Stimulated activated CD4-positive, alpha-beta T cell treated with anti-CD3 and anti-CD28 coated beads, Interleukin-15, amount 100 ng/mL, for 48 hours (primary cell): ENCODE results near the gene OR2S2.
"Not testable (repeated sequence)": the region's sequence is repeated elsewhere in the genome, so short reads cannot be mapped to it uniquely, and the experiment has no call there.

ENCODE experiments used
- DNase-seq, 2 donors: peaks; one replicate each; pipeline ENCODE4 v3.0.0-alpha.2; 2020; ENCODE audit warnings: low read depth in 2 of 2

The OR2S2 gene, protein sequence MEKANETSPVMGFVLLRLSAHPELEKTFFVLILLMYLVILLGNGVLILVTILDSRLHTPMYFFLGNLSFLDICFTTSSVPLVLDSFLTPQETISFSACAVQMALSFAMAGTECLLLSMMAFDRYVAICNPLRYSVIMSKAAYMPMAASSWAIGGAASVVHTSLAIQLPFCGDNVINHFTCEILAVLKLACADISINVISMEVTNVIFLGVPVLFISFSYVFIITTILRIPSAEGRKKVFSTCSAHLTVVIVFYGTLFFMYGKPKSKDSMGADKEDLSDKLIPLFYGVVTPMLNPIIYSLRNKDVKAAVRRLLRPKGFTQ

GRCh38 chr9:35958104-35958837 lies at the start of gene OR2S2:
OR2S2 (minus strand) TSS chr9:35958154; CDS start chr9:35958098, 56 bp downstream.
- DNase-seq = no peak

GRCh38 chr9:36007316-36007708 lies 49.4 kb upstream of the OR2S2 start:
- DNase-seq = no peak

DNA sequence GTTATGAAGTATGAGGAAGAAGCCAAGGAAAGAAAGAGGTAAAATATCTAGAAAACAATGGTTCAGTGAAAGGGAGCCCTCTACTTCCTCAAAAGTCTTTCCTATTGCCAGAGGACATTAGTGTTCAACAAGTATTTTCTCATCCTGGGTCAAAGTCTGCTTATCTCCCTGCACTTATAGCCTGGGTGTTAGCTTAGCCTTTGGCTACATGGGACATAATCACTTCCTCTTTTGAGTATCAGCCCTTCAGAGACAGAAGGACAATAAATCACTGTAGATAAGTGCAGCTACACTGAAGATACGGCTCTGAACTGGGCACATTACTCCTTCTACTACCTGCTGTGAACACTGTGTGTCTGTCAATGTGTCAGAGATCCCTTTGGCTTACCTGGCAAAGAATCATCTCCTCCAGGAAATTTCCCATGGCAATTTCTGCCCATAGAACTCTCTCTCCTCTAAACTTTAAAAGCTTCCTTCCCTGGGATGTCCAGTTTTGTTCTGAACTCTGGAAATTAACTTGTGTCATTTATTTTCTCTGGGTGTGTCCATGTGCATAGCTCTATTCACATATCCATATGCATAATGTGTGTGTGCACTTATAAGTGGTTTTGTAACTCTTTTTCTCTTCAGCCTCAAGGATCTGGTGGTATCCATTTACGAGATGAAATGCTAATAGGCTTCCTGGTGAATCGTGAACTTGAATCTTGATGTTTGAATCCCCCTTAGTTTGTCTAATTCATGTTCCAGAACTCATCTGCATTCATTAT lies 48.8 kb upstream of the OR2S2 start:
- no peak for DNase-seq

- DNase-seq = no peak
These were observed 47.9 kb upstream of the OR2S2 start for GRCh38 chr9:36005891-36006290.

GRCh38 chr9:35998333-35998732 lies 40.4 kb upstream of the OR2S2 start:
- no peak for DNase-seq

GRCh38 chr9:35997016-35997415 lies 39.1 kb upstream of the OR2S2 start:
- DNase-seq = not testable (repeated sequence)

- DNase-seq = no peak
These were observed 38.5 kb upstream of the OR2S2 start for GRCh38 chr9:35996358-35996970.

DNA sequence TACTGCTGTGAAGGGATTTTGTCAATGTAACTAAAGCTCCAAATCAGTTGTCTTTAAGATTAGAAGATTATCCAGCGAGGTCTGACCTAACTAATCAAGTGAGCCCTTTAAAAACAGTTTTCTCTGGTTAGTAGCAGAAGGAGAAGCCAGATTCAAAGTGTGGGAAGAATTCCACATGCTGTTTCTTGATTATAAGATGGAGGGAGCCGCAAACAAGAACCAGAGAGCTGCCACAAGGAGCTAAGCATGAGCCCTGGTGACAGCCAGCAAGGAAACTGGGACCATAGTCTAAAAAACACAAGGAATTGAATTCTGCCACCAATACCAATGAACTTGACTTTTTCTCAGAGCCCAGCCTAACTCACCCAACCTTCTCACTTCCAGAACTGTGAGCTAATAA lies 37.0 kb upstream of the OR2S2 start:
- no peak for DNase-seq

DNA sequence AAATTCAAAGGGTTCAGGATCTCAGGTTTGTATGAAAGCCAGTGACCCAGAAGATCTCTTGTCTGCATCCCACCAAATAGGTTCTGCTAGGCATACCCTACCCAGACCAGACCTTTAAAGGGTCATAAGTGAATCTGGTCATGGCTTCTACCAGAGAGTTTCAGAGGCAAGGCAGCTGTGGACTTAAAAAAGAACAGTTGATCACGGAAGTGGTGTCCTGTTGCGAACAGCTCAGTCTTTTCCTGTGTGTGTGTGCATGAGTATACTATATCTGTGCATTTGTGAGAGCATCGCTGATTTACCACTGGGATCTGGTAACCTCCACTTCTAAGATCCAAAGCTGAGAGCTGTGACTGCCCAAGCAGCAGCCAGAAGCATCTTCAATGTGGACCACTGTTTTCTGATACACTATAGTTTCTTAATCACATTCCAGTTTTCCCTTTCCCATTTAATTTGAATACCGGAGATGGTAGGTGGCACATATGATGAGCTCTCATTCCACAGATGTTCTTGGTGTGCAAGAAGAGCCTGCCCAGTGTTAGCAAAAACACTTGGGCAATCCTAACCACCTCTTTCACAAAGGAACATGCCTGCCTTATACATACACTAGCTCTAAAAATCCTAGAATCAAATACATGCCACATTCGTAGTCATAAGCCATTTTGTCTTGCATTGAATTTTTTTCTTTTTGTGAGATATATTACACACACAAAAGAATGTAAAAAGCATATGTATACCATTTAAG lies 36.2 kb upstream of the OR2S2 start:
- no peak for DNase-seq

- DNase-seq = not testable (repeated sequence)
These were observed 35.2 kb upstream of the OR2S2 start for GRCh38 chr9:35993136-35993535.

GRCh38 chr9:35990155-35990554 lies 32.2 kb upstream of the OR2S2 start:
- no peak for DNase-seq

- no peak for DNase-seq
These were observed 26.1 kb upstream of the OR2S2 start for GRCh38 chr9:35984021-35984420.

DNA sequence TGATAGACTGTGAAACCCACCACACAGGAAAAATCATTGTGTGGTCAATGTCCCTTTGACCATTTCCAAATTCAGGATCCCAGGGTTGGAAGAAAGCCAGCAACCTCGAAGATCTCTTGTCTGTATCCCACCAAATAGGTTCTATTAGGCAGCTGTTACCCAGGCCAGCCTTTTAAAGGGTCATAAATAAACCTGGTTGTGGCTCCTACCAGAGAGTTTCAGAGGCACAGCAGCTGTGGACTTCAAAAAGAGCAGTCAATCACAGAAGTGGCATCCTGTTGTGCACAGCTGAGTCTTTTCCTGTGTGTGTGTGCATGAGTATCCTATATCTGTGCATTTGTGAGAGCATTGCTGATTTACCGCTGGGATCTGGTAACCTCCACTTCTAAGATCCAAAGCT lies 23.7 kb upstream of the OR2S2 start:
- DNase-seq = no peak

- no peak for DNase-seq
These were observed 22.5 kb upstream of the OR2S2 start for GRCh38 chr9:35980289-35981011.

GRCh38 chr9:35978792-35979191 lies 20.8 kb upstream of the OR2S2 start:
- no peak for DNase-seq

DNA sequence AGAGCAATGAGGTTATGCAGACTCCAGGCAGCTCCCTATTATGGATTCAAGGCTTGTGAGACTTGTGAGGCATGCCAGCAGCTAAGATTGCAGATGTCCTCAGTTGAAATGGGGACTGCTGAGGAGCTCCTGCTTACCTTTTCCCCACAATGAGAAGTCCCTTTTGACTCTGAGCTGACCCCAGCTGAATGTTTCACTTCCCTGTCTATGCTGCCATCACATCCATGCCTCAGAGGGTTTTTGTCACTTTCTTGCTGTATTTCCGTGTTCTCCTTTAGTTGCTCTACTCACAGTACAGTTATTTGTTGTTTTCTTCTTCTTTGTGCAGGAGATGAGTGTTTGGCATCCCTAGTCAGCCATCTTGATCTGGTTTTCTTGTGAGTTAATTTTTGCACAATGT lies 18.8 kb upstream of the OR2S2 start:
- DNase-seq = no peak

GRCh38 chr9:35974800-35975199 lies 16.8 kb upstream of the OR2S2 start:
- DNase-seq = no peak

DNA sequence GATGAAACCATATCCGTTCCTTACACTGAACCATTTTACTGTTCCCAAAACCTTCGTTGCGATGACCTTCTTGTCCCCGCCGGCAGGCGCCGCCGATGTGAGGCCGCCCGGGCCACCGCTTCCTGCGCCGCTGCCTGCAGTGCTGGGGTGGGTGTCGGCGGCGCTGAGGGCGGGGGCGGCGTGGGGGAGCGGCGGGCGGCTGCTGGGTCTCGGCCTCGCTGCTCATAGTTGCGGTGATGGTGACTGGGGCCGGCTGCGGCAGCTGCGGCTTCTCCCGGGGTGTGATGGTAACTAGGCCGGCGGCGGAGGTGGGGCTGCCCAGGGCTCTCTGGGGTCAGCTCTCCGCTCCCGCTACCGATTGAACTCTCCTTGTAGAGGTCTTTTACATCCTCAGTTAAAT lies 14.1 kb upstream of the OR2S2 start:
- DNase-seq = peak in 1 of 2 donors; percentile 8

DNA sequence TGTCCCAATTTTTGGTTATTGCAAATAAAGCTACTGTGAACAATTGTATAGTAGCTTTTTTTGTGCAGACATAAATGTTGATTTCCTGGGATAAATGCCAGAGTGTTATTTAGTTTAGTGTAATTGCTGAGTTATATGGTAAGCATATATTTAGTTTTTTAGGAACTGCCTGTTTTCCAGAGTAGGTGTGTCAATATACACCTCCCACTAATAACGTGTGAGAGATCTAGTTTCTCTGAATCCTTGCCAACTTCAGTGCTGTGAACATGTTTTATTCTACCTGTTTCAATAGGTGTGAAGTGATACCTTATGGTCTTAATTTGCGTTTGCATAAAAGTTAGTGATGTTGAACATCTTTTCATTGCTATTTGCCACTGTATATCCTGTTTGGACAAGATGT lies 9.1 kb upstream of the OR2S2 start:
- no peak for DNase-seq

GRCh38 chr9:35966433-35966832 lies 8.5 kb upstream of the OR2S2 start:
- DNase-seq = no peak

- DNase-seq = no peak
These were observed 7.1 kb upstream of the OR2S2 start for GRCh38 chr9:35965011-35965410.
